Measurements from ENCODE around the gene ARID4B. TPM values are rescaled to one million over a fixed set of nuclear protein-coding genes. Genes with fewer than 3 reads are reported as not detected.
"Not testable (repeated sequence)": the region's sequence is repeated elsewhere in the genome, so short reads cannot be mapped to it uniquely, and the experiment has no call there.

The ARID4B gene
- polyA plus RNA-seq, 12 donors, result 20.1 to 52.3 (median 24.5) TPM; not detected in 1

DNA sequence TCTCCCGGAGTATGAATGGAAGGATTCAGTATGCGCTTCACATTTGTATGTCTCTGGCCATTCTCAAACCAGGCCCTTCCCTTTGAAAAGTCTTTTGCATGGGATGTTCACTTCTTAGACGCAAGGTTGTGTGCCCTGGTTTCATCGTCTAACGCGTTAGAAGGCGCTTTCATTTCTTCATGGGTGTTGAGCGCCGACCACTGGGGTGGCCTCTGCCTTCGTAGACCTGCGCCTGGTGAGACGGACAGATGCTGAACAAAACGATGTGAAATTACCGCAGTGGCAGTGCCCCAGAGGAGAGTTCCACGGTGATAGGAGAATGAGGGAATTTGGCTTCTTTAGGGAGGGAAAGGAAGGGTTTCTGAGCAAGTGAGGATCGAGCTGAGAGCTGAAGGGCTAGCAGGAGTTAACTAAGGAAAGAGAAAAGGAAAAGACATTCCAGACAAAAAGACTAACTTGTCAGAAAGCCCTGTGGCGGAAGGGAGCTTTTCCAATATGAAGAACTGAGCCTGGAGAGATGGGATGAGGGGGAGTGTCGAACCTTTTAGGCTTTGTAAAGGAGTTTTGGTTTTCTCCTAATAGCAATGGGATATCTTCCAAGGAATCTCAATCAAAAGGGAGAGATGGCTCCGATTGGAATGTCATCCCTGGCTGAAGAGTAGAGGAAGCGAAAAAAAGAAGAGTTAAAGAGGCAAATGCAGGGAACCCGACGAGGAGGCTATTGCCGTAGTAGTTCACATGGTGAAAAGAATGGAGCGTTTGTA lies 1.3 kb upstream of the ARID4B start:
- DNase-seq, result no peak

GRCh38 chr1:235328271-235329138 lies 526 bp upstream of the ARID4B start, which contains the start of gene GGPS1:
TSS of gene GGPS1 (plus strand) at chr1:235328570. CDS start at chr1:235335265, 6,695 bp downstream.
- DNase-seq, result peak; percentile 99

- peak; percentile 40 for DNase-seq
These were observed 1.0 kb downstream of the ARID4B start for GRCh38 chr1:235326719-235327558.

DNA sequence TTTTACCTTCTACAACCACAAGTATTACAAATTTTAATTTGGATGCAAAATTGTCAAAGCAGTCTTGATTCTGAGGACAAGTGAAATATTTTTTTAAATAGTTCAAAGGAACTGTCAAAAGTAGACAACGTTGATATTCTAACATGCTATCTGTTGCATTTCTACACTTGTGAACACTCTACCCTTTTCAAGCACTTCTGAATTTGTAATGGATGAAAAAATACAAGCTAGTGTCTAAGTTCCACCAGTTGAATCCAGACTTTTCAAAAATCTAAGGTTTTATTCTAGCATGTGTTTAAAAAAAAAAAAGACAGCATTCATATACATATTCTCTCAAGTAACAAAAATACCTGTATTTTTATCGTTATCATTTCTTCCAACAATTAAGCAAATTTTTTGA lies 2.1 kb downstream of the ARID4B start:
- no peak for DNase-seq

GRCh38 chr1:235325139-235325538 lies 2.8 kb downstream of the ARID4B start:
- DNase-seq, result no peak

DNA sequence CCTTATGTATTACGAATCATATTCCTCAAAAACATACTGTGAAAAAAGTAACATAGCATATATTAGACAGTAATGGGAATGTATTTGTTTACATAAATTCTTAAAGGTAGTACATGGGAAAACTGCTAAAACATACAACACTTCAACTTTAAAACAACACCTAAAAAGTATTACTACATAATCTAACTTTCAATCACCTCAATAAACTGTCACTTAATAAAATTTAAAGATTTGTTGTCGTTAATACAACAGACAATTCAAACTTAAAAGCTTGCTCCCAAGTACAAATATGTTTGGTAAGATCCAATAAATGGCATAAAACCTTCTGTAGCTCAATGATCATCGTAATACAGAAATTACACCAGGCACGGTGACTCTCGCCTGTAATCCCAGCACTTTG lies 3.7 kb downstream of the ARID4B start:
- DNase-seq, result no peak

DNA sequence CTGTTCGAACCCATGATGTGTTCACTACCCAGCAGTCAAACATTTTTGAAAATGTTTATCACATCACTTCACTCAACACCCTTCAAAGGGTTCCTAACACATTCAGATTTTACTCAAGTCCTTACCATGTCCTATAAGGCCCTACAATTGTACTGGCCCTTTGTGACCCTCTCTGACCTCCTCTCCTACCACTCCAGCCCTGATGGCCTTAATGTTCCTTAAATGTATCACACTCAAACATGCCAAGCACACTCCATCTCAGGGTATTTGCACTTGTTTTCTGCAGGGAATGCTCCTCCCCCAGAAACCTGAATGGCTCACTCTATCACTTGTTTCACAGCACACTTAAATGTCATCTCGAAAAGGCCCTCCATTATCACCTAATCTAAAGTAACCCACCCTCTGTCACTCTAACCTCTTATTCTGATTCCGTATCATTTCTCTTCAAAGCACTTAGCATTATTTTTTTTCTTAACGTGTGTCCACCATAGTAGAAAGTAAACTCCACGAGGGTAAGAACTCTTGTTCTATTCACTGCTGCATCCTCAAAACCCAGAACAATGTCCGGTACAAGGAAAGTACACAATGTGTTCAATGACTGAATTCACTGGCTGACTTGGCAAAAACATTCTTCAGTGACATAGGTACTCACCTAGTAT lies 7.3 kb downstream of the ARID4B start:
- no peak for DNase-seq

DNA sequence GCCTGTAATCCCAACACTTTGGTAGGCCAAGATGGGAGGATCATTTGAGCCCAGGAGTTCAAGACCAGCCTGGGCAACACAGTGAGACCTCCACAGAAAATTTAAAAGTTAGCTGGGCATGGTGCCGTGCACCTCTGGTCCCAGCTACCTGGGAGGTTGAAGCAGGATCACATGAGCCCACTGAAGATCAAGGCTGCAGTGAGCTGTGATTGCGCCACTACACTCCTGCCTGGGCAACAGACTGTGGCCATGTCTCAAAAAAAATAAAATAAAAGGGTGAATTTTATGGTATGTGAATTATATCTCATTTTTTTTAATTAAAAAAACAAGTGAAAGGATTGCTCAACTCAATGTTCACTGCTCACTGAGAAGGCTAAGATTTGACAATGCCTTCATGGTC lies 8.7 kb downstream of the ARID4B start:
- no peak for DNase-seq

GRCh38 chr1:235317168-235317567 lies 10.8 kb downstream of the ARID4B start:
- DNase-seq, result no peak

DNA sequence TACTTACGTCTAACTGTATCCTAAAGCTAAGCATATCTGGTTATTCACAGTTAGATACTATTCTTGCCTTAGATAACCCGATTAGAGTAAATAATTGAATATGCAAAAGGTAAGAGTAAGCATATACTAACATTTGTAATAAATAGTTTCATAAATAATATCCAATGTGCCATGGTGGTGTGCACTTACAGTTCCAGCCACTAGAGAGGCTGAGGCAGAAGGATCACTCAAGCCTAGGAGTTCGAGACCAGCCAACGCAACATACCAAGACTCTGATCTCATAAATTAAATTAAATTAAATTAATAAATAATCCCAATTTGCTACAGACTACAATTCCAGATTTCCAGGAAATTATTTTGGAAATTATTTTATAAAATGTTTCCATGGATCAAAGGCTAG lies 12.2 kb downstream of the ARID4B start:
- DNase-seq, result no peak

DNA sequence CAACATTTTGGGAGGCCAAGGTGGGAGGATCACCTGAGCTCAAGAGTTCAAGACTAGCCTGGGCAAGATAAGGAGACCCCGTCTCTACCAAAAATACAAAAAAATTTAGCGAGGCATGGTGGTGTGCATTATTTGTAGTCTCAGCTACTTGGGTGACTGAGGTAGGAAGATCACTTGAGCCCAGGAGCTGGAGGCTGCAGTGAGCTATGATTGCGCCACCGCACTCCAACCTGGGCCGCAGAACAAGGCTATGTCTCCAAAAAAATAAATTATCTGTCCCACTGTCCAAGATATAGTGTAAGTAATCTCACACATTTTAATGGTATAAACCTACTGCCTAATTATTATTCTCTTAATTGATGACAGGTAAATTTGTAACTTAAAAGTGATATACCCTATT lies 12.8 kb downstream of the ARID4B start:
- no peak for DNase-seq

GRCh38 chr1:235313931-235314678 lies 13.9 kb downstream of the ARID4B start:
- no peak for DNase-seq

- no peak for DNase-seq
These were observed 14.7 kb downstream of the ARID4B start for GRCh38 chr1:235313262-235313661.

GRCh38 chr1:235309206-235309605 lies 18.8 kb downstream of the ARID4B start:
- not testable (repeated sequence) for DNase-seq

DNA sequence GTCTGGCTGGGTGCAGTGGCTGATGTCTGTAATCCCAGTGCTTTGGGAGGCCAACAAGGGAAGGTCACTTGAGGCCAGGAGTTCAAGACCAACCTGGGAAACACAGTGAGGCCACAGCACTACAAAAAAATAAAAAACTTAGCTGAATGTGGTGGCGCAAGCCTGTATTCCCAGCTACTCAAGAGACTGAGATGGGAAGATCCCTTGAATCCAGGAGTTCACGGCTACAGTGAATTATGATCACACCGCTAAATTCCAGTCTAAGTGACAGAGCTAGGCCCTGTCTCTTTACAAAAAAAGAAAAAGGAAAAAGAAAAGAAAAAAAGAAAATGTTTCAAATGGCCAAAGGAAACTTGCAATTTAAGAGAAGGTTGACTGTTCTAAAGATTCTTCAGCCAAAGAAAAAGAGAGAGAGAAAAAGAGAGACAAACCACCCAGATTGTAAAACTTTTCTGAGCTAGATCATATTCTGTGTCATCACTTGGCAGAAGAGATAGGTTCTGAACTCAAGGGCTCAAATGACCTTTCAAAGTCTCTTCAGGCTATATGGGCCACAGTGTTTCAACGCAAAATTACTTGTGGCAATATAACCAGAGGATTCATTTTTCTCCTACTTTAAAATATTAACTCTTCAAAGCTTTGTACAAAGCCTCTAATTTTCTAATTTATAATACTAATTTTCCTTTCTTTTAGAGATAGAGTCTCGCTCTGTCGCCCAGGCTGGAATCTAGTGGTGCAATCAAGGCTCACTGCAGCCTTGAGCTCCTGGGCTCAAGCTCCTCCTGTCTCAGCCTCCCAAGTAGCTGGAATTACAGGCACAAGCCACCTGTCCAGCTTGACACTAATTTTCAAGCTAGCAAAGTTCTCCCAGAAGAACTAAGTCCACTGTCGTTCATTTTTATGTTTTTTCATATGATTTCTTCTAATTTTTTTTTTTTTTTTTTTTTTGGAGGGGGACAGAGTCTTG lies 20.5 kb downstream of the ARID4B start:
- DNase-seq, result no peak

DNA sequence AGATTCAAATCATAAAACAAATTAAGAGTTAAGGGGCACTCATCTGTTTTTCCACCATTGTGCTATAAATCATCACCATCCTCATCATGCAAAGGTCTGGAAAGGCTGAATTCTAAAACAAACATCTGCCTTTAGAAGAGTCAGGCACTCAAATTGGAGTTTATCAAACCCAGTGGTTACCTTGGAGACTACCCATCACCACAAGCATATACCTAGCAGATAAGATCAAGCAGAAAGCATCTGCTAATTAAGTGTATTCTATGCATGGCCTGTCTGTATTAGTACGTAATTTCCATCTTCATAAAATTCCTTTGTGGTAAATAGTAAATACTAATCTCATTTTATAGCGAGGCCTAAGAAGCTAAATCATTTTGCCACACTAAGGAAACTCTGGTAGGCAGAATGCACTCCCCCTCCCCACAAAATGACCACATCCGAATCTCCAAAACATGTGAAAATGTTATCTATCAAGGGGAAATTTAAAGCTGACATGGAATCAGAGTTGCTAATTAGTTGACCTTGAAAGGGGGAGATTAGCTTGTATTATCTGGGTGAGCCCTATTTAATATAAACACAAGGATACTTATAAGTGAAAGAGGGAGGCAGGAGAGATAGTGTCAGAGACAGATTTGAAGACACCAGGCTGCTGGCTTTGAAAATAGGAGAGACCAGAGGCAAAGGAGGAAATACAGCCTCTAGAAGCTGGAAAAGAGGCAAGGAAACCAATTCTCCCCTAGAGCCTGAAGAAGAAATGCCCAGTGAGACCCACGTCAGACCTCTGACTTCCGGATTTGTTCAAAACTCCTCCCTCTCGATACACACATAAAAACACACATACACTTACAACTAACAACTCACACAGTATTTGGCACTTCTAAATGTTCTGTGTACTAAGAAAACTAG lies 23.2 kb downstream of the ARID4B start:
- DNase-seq, result no peak

DNA sequence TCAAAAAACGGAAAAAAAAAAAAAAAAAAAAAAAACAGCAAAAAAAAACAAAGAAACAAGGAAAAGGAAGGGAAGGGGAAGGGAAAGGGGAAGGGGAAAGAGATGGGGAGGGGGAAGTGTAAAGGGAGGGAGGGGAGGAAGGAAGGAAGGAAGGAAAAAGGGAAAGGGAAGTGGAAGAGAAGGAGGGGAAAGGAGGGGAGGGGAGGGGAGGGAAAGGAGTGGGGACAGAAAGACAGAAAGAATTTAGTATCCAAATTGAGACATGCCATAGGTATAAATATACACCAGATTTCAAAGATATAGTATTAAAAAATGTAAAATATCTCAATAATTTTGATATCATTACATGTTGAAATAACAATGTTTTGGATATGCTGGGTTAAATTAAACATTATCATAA lies 25.8 kb downstream of the ARID4B start:
- DNase-seq, result no peak

GRCh38 chr1:235299169-235299858 lies 28.7 kb downstream of the ARID4B start:
- no peak for DNase-seq
